Astrocyte of the cerebellum (primary cell): Measurements from ENCODE around the gene HMOX1.

Experiments used
- DNase-seq: peaks from one replicate; pipeline ENCODE4 v3.0.0-alpha.2; 2011; ENCODE audit warnings: low read depth
- H3K4me3 ChIP-seq: 2 replicates; pipeline ENCODE4 v1.5.1; 2011; ENCODE audit warnings: mild to moderate bottlenecking, low read depth, low read length, moderate library complexity
- in situ Hi-C: cut with HindIII; loops from 2 replicates; pipeline ENCODE4 v1.10.0; 2017; ENCODE audit warnings: low sequenced_read_pairs
- TF ChIP-seq, protein P1 (sequence below): IDR thresholded peaks from 2 replicates; pipeline ENCODE4 v1.5.1; 2012; ENCODE audit warnings: low read length, low read depth, moderate library complexity, mild to moderate bottlenecking; ENCODE audit errors: missing control alignments

The HMOX1 gene

DNA sequence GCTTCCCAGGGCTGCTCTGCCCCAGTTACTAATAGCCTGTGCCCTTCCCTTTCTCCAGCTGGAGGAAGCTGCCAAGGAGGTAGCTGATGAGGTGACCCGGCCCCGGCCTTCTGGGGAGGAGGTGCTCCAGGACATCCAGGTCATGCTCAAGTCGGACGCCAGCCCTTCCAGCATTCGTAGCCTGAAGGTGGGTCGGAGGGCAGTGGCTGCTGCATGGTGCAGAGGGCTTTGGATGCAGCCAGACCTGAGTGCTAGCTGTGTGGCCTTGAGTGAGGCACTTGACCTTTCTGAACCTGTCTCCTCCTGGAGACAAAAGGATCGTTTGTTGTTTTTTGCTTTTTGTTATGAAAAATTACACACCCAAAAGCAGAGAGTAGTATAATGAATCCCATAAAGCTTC, 22.5 kb downstream of the HMOX1 start:
- TF ChIP-seq, protein P1, sequence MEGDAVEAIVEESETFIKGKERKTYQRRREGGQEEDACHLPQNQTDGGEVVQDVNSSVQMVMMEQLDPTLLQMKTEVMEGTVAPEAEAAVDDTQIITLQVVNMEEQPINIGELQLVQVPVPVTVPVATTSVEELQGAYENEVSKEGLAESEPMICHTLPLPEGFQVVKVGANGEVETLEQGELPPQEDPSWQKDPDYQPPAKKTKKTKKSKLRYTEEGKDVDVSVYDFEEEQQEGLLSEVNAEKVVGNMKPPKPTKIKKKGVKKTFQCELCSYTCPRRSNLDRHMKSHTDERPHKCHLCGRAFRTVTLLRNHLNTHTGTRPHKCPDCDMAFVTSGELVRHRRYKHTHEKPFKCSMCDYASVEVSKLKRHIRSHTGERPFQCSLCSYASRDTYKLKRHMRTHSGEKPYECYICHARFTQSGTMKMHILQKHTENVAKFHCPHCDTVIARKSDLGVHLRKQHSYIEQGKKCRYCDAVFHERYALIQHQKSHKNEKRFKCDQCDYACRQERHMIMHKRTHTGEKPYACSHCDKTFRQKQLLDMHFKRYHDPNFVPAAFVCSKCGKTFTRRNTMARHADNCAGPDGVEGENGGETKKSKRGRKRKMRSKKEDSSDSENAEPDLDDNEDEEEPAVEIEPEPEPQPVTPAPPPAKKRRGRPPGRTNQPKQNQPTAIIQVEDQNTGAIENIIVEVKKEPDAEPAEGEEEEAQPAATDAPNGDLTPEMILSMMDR = no peak
- no peak for DNase-seq
- no peak overlapping the region for H3K4me3 ChIP-seq
- in situ Hi-C loops = no loop called here

DNA sequence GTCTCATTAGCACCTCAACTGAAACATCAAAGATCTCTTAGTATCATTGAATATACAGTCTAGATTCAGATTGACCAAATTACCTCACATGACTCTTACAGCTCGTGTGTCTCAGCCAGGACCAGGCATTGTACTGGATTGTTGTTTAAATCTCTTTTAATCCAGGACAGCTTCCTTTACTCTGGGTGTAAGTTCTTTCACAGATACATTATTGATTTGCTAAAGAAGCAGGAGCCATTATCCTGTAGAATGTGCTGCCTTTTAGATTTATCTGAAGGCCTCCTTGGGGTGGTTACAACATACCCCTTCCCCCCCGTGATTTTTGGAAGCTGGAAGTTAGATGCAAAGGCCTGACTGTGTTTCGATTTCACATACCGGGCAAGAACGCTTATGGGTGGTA, 23.3 kb downstream of the HMOX1 start:
- no peak overlapping the region for H3K4me3 ChIP-seq
- TF ChIP-seq, protein P1 = no peak
- in situ Hi-C loops = no loop called here
- DNase-seq = no peak

DNA sequence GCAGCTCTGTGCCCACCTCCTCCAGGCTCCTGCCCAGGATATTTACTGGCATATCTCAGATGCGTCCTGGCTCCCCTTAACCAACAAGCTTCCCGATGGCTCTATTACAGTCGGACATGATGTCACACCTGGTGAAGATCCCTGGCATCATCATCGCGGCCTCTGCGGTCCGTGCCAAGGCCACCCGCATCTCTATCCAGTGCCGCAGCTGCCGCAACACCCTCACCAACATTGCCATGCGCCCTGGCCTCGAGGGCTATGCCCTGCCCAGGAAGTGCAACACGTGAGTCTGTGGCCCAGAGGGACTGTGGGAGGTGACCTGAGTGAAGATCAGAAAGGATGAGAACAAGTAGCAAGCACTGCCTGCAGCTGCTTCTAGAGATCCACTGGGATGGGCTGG, 25.5 kb downstream of the HMOX1 start:
- in situ Hi-C loops = no loop called here
- no peak overlapping the region for H3K4me3 ChIP-seq
- TF ChIP-seq, protein P1 = no peak

DNA sequence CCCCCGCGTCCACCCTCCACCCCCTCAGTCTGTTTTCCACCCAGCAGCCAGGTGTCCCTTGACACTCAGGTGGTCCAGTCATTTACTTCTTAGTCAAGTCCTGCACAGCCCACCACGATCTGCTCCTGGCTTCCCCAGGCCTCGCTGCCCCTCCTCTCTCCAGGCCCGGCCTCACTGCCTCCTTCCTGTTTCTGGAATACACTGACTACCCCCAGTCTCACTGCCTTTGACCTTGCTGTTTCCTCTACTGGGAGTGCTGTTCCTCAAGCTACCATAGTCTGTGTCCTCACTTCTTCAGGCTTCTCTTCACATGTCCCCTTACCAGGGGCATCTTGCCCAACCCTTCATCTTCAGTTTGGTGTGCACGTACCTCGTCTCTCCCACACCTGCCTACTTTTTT, 26.5 kb downstream of the HMOX1 start:
- no peak for DNase-seq
- TF ChIP-seq, protein P1 = no peak
- in situ Hi-C loops = no loop called here
- H3K4me3 ChIP-seq = no peak overlapping the region

More for the DNA sequence above, 25.5 kb downstream of the HMOX1 start:
- DNase-seq = no peak

DNA sequence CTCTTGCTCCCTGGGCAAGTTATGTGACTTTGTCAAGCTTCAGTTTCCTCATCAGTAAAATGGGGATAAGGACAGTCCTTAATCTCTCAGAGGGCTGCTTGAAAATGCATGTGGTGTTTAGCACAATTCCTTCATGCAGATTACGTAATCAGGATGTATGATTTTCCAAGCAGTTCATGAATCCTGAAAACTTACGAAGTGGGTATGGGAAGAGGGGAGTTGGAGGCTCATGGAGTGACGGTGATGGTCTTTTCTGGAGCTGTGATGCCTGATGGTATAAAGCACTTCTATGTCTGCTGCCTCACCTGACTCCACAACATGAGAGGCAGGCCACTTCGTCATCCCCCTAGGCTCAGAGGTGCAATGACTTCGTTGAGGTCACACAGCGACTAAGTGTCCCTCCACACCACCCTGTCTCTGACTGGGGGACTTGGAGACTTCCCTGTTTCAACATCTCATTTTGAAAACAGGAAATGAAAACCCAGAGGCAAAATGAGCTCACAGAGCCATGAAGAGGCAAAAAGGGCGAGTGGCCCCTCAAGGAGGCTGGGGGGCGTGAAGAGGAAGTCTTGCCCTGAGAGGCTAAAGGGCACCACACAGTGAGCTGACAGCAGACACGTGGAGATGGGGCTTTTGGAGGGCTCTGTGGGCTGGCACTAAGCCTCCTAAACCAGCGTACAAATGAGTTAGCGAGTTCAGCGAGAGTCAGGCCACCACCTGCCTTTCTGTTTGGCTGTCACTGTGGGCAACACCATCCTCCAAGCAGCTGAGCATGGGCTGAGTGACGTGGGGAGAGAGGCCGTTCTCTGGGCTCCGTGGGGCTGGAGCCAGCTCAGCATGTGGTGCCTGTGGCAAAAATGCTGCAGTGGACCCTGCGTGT, 29.1 kb downstream of the HMOX1 start:
- TF ChIP-seq, protein P1 = no peak
- no peak for DNase-seq
- in situ Hi-C loops = no loop called here
- H3K4me3 ChIP-seq = no peak overlapping the region

DNA sequence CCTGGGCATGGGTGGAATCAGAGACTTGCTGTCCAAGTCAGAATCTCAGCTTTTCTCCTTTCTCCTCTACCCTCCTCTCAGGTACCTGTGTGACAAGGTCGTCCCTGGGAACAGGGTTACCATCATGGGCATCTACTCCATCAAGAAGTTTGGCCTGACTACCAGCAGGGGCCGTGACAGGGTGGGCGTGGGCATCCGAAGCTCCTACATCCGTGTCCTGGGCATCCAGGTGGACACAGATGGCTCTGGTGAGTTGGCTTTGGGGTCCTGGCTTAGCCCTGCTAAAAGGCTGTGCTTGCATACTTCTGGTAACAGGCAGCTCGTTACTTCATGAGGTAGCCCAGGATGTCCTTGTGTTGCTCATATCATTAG, 29.8 kb downstream of the HMOX1 start:
- H3K4me3 ChIP-seq = no peak overlapping the region
- in situ Hi-C loops = no loop called here
- TF ChIP-seq, protein P1 = no peak
- no peak for DNase-seq
